ENCODE results near the gene TUBG1. TPM values are rescaled to one million over a fixed set of nuclear protein-coding genes. Genes with fewer than 3 reads are reported as not detected.

Gene TUBG1
- total RNA-seq, 1 experiment from 2014 or later: 139 TPM

GRCh38 chr17:42585353-42585752 lies 24.1 kb upstream of the TUBG1 start:
- H3K27me3 ChIP-seq (ENCODE audit: insufficient read depth, low read length): no peaks in the 10 kb centered on the region
- POLR2A ChIA-PET: no interaction called here
- no peaks in the 10 kb centered on the region for H3K9me2 ChIP-seq (ENCODE audit: insufficient read depth)
- no peak for ATAC-seq
- no TSS peak for BruUV-seq (replicated peaks)
- H4K20me1 ChIP-seq (ENCODE audit: insufficient read depth): no peaks in the 10 kb centered on the region
- H2AFZ ChIP-seq (ENCODE audit: low read depth, low read length, poor library complexity, severe bottlenecking): no peak overlapping the region
- no peak overlapping the region for H3K4me3 ChIP-seq (replicated peaks in 1 of 2; ENCODE audit: low read depth in 1 of 2, low read length in 2 of 2)
- CTCF ChIA-PET: no interaction called here
- H3K36me3 ChIP-seq (ENCODE audit: control insufficient read depth in 1 of 2, insufficient read depth in 2 of 2, low read length in 2 of 2): peaks cover 23 to 34% of the 10 kb centered on the region in 2 experiments; a peak in 3 of 4 replicates
- H3K4me1 ChIP-seq (ENCODE audit: control insufficient read depth in 1 of 2, insufficient read depth in 2 of 2, low read length in 2 of 2): no peaks in the 10 kb centered on the region
- no peaks in the 10 kb centered on the region for H3K9me3 ChIP-seq (ENCODE audit: control insufficient read depth in 1 of 2, insufficient read depth in 1 of 2, low read depth in 1 of 2, low read length in 2 of 2)
- no peak overlapping the region for H3K9ac ChIP-seq (ENCODE audit: low read length)
- H3K27ac ChIP-seq (ENCODE audit: low read depth, low read length): no peak overlapping the region
- no peak overlapping the region for H3K4me2 ChIP-seq (ENCODE audit: low read length)
- RAD21 ChIA-PET (ENCODE audit: low non-redundant PET in 1 of 2, low total read pairs in 2 of 2, uncharacterized antibody in 2 of 2, unreplicated experiment in 2 of 2): no interaction called here
- TF ChIP-seq FOSL1 (IDR thresholded peaks at IDR 0.05; ENCODE audit: low read depth): no peak
- no peak for TF ChIP-seq SRF (IDR thresholded peaks at IDR 0.05; ENCODE audit: low read depth)
- TF ChIP-seq ZBTB33 (IDR thresholded peaks at IDR 0.05; ENCODE audit: extremely low read depth, insufficient replicate concordance, low read length): no peak
- TF ChIP-seq EZH2phosphoT487 (IDR thresholded peaks at IDR 0.05; ENCODE audit: borderline replicate concordance): no peak
- no peak for TF ChIP-seq ZNF274 (IDR thresholded peaks at IDR 0.05; ENCODE audit: low read depth, low read length)
- TF ChIP-seq CBX3 (IDR thresholded peaks at IDR 0.05; ENCODE audit: low read depth): no peak
- TF ChIP-seq REST (IDR thresholded peaks at IDR 0.05; ENCODE audit: low read depth): no peak
- no peak for TF ChIP-seq JUND (IDR thresholded peaks at IDR 0.05)
- TF ChIP-seq MAX (IDR thresholded peaks at IDR 0.05): no peak
- TF ChIP-seq CTCF (IDR thresholded peaks at IDR 0.05 in 2 of 3, conservative IDR thresholded peaks at IDR 0.05 in 1 of 3; ENCODE audit: borderline replicate concordance in 1 of 3, insufficient read depth in 1 of 3, low read depth in 2 of 3, low read length in 2 of 3): no peak
- intact Hi-C loops (cut with micrococcal nuclease): no loop called here
- DNase-seq (ENCODE audit: low read depth, low spot score): no peak
- no peaks in the 10 kb centered on the region for H3K79me2 ChIP-seq (ENCODE audit: insufficient read depth, low read length)
